HepG2 (cell line): ENCODE results near the gene MBTD1.

Experiments
- AFF4 ChIP-seq: sonication (generic); formaldehyde crosslinking; IDR thresholded peaks from 2 replicates; pipeline ENCODE4 v1.4.0; 2020; ENCODE audit warnings: missing genetic modification reagents
- CHD4 ChIP-seq: fragments of 200-600 bp; sonication (generic); IDR thresholded peaks from 2 replicates; pipeline ENCODE4 v1.7.0; 2017; ENCODE audit warnings: mild to moderate bottlenecking, low read length, borderline replicate concordance
- HDAC6 ChIP-seq: fragments of 200-600 bp; sonication (generic); IDR thresholded peaks from 2 replicates; pipeline ENCODE4 v1.7.0; 2017; ENCODE audit warnings: mild to moderate bottlenecking, antibody characterized with exemption, low read length, low read depth
- NR2F2 ChIP-seq: IDR thresholded peaks from 2 replicates; pipeline ENCODE4 v1.6.1; 2012; ENCODE audit warnings: low read depth, inconsistent platforms, borderline replicate concordance
- REST ChIP-seq, 2 experiments: IDR thresholded peaks; 2 replicates each; pipeline ENCODE4 v1.6.1; 2011 to 2012; ENCODE audit warnings: low read length in 2 of 2, borderline replicate concordance in 1 of 2, low read depth in 1 of 2, mild to moderate bottlenecking in 1 of 2, moderate library complexity in 1 of 2
- ZBTB39 ChIP-seq: sonication (generic); formaldehyde crosslinking; IDR thresholded peaks from 2 replicates; pipeline ENCODE4 v1.5.0; 2020; ENCODE audit warnings: missing genetic modification reagents
- ZFP82 ChIP-seq: sonication (generic); formaldehyde crosslinking; IDR thresholded peaks from 2 replicates; pipeline ENCODE4 v1.5.1; 2020; ENCODE audit warnings: mild to moderate bottlenecking, missing genetic modification reagents, borderline replicate concordance
- ZNF674 ChIP-seq: sonication (generic); formaldehyde crosslinking; IDR thresholded peaks from 2 replicates; pipeline ENCODE4 v1.5.0; 2020; ENCODE audit warnings: low read depth, mild to moderate bottlenecking, missing genetic modification reagents

GRCh38 chr17:51184124-51184523, 75.7 kb downstream of the MBTD1 start:
- TF ChIP-seq ZFP82 = no peak
- TF ChIP-seq ZNF674 (CRISPR knock-in tag) = no peak
- no peak for TF ChIP-seq HDAC6
- no peak for TF ChIP-seq REST (IDR thresholded peaks at IDR 0.05; ENCODE audit: borderline replicate concordance in 1 of 2, low read depth in 1 of 2, low read length in 2 of 2)
- TF ChIP-seq NR2F2 = no peak
- TF ChIP-seq ZBTB39 (CRISPR knock-in tag) = no peak
- no peak for TF ChIP-seq CHD4
- no peak for TF ChIP-seq AFF4 (CRISPR knock-in tag)
